Stomach (tissue), 9 donors: ENCODE data around the gene VPS39. TPM values are rescaled to one million over a fixed set of nuclear protein-coding genes. Genes with fewer than 3 reads are reported as not detected.

ENCODE experiments used
- DNase-seq, 2 donors: peaks; one replicate each; pipeline versions ENCODE4 v3.0.0 to v3.0.0-alpha.2; 2013 to 2019
- H3K27ac ChIP-seq, 5 donors: fragments of 200-600 bp in 4 of 5; sonication (generic) in 4 of 5; one replicate each; pipeline ENCODE4 v1.5.1; 2013 to 2019; ENCODE audit warnings: mild to moderate bottlenecking in 1 of 5, moderate library complexity in 1 of 5
- H3K27me3 ChIP-seq, 3 donors: fragments of 200-600 bp; sonication (generic); one replicate each; pipeline ENCODE4 v1.5.1; 2017 to 2019; ENCODE audit warnings: mixed run types in 1 of 3
- H3K36me3 ChIP-seq, 4 donors: fragments of 200-600 bp; sonication (generic); 1 replicate in 3 of 4; 2 replicates in 1 of 4; pipeline ENCODE4 v1.5.1; 2016 to 2019
- H3K4me1 ChIP-seq, 4 donors: fragments of 200-600 bp; sonication (generic); one replicate each; pipeline ENCODE4 v1.5.1; 2016 to 2019
- H3K4me3 ChIP-seq, 4 donors: fragments of 200-600 bp; sonication (generic) in 3 of 4; one replicate each; pipeline ENCODE4 v1.5.1; 2016 to 2019; ENCODE audit warnings: mild to moderate bottlenecking in 1 of 4
- H3K9me3 ChIP-seq, 4 donors: fragments of 200-600 bp; sonication (generic); one replicate each; pipeline ENCODE4 v1.5.1; 2016 to 2019
- EP300 ChIP-seq: sonication (generic); formaldehyde crosslinking; IDR thresholded peaks from one replicate; pipeline ENCODE4 v1.6.1; 2017; ENCODE audit warnings: antibody characterized with exemption
- POLR2A ChIP-seq, 4 donors: fragments of 450-650 bp; IDR thresholded peaks; one replicate each; pipeline ENCODE4 v1.6.1; 2016; ENCODE audit warnings: antibody characterized with exemption in 4 of 4, control low read depth in 2 of 4, mild to moderate bottlenecking in 1 of 4, moderate library complexity in 1 of 4
- POLR2AphosphoS5 ChIP-seq, 3 donors: sonication (generic); formaldehyde crosslinking; IDR thresholded peaks; one replicate each; pipeline ENCODE4 v1.6.1; 2016; ENCODE audit warnings: antibody characterized with exemption in 3 of 3
- WGBS, 5 donors: extraction: QIAGEN DNeasy Blood & Tissue Kit in 3 of 5; methylation state at CpG; one replicate each; pipeline versions ENCODE4 v1.1.5 to v1.1.7; 2013 to 2018; 5-methylcytosine and 5-hydroxymethylcytosine counted together
- intact Hi-C: fragments of 100-400 bp; cut with DNase I; formaldehyde crosslinking; loops from one replicate; pipeline ENCODE4 v1.15.1; 2023; ENCODE audit warnings: low total_unique reads
- polyA plus RNA-seq, 3 donors: library from polyadenylated mRNA; stranded (reverse); fragments of 200-250 nt; gene quantifications; one replicate each; pipeline ENCODE4 v1.2.3, GENCODE V29; 2013
- total RNA-seq, 5 donors: library from RNA; depleted of rRNA; stranded (reverse); fragments of >200 nt; gene quantifications; one replicate each; pipeline versions ENCODE4 v1.1.0 to v1.2.3, GENCODE V29; 2014 to 2016
- TF ChIP-seq, protein P1 (sequence below), 7 experiments: fragments of 450-650 bp in 4 of 7; fragments of 200-600 bp in 3 of 7; sonication (generic) in 3 of 7; IDR thresholded peaks; one replicate each; pipeline ENCODE4 v1.5.1; 2016 to 2019; ENCODE audit warnings: antibody characterized with exemption in 7 of 7, control low read depth in 2 of 7, mild to moderate bottlenecking in 1 of 7
- donor health status: healthy with polysubstance abuse.
- donor health status: Bipolar disorder and iron deficiency.
- donor health status: healthy.

VPS39 gene
- total and polyA plus RNA-seq, 8 donors: 22.2 to 635 (median 74.3) TPM

DNA sequence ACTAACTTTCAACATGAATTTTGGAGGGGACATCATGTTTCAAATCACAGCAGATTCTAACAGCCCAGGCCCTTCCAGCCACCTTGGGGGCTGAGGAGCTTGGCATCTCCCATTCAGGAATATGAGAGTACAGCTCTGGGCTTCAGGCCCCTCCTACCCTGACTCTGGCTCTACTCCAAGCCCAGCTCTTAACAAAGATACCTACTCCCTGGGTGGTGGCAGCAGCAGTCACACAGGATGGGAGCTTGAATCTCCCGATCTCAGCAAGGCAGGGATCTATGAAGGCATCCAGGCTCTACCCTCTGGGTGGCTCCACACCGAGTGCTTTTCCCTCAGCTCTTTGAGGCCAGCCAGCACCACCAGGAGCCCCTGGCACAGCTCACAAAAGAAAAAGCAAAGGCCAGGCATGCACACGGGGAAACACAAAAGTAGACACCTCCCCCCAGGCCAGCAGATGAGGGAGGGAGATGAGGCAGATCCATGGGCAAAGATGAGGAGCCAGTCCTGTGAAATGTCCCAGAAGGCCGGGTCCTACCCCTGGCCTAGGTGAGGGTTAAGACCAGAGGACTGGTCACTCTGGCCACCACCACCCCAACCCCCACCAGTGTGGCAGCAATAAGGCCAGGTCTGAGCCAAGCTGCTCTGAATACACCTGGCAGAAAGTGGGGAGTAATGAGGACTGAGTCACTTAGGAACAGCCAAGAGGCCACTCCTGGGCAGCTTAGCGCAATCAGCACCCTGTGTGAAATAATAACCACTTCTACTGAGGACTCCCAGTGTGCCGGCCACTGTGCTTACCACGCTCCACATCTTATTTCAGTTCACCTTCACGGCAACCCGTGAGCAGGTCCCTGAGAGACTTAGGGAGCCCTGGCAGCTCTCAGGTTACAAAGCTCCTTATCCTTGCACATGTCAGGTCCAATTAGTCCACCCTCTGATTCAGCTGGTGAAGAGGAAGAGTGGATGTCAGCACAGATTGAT, 76.0 kb downstream of the VPS39 start:
- intact Hi-C loops: no loop called here
- no peaks in the 10 kb centered on the region for H3K9me3 ChIP-seq
- 57 to 69% (median 58%) methylated on average over 9 of the region's 9 CpGs for WGBS, 5 donors
- no peaks in the 10 kb centered on the region for H3K4me1 ChIP-seq
- DNase-seq: peak in 1 of 2 donors; percentile 32
- peaks cover 0 to 29% (median 0%) of the 10 kb centered on the region in 3 donors for H3K27me3 ChIP-seq
- TF ChIP-seq EP300 (no peak), POLR2AphosphoS5 (IDR thresholded peaks at IDR 0.05) (no peak), POLR2A (IDR thresholded peaks at IDR 0.05) (no peak)
- TF ChIP-seq, protein P1, sequence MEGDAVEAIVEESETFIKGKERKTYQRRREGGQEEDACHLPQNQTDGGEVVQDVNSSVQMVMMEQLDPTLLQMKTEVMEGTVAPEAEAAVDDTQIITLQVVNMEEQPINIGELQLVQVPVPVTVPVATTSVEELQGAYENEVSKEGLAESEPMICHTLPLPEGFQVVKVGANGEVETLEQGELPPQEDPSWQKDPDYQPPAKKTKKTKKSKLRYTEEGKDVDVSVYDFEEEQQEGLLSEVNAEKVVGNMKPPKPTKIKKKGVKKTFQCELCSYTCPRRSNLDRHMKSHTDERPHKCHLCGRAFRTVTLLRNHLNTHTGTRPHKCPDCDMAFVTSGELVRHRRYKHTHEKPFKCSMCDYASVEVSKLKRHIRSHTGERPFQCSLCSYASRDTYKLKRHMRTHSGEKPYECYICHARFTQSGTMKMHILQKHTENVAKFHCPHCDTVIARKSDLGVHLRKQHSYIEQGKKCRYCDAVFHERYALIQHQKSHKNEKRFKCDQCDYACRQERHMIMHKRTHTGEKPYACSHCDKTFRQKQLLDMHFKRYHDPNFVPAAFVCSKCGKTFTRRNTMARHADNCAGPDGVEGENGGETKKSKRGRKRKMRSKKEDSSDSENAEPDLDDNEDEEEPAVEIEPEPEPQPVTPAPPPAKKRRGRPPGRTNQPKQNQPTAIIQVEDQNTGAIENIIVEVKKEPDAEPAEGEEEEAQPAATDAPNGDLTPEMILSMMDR (IDR thresholded peaks at IDR 0.05): no peak
- no peaks in the 10 kb centered on the region for H3K36me3 ChIP-seq
- H3K27ac ChIP-seq: no peak overlapping the region
- no peak overlapping the region for H3K4me3 ChIP-seq

DNA sequence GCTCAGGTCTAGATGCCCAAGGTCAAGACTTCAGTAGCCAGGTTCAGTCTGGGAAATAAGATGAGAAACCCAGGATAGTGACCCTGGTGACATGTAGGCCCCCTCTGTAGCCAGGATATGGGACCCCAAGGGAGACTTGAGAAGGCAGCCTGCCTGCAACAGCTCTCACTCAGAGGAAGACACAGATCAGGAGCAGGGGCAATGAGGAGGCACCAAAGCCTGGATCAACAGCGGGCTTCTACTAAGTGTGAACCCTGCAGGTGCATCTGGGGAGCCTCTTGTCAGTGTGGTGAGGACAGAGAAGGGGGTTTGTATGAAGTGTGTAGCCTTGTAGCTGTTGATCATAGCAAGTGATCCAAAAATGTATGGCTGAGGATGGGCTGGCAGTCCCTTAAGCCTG, 77.1 kb downstream of the VPS39 start:
- WGBS, 5 donors: 90 to 100% (median 96%) methylated on average over 1 of the region's 1 CpG
- TF ChIP-seq EP300: no peak
- TF ChIP-seq, protein P1 (IDR thresholded peaks at IDR 0.05): no peak
- TF ChIP-seq POLR2AphosphoS5 (IDR thresholded peaks at IDR 0.05): no peak
- TF ChIP-seq POLR2A (IDR thresholded peaks at IDR 0.05): no peak
- no peak for DNase-seq
- peaks cover 0 to 32% (median 0%) of the 10 kb centered on the region in 3 donors for H3K27me3 ChIP-seq
- H3K36me3 ChIP-seq: no peaks in the 10 kb centered on the region
- H3K27ac ChIP-seq: no peak overlapping the region
- H3K4me1 ChIP-seq: no peaks in the 10 kb centered on the region
- no peaks in the 10 kb centered on the region for H3K9me3 ChIP-seq
- no peak overlapping the region for H3K4me3 ChIP-seq
- intact Hi-C loops: no loop called here

GRCh38 chr15:42130246-42130986, 77.7 kb downstream of the VPS39 start:
- no peak for DNase-seq
- intact Hi-C loops: no loop called here
- H3K27ac ChIP-seq: no peak overlapping the region

GRCh38 chr15:42129364-42129763, 78.7 kb downstream of the VPS39 start:
- H3K4me3 ChIP-seq: no peak overlapping the region
- intact Hi-C loops: no loop called here

More at GRCh38 chr15:42130246-42130986, 77.7 kb downstream of the VPS39 start:
- H3K27me3 ChIP-seq: peaks cover 0 to 32% (median 0%) of the 10 kb centered on the region in 3 donors
- no peaks in the 10 kb centered on the region for H3K4me1 ChIP-seq
- no peaks in the 10 kb centered on the region for H3K36me3 ChIP-seq
- no peak for TF ChIP-seq POLR2A (IDR thresholded peaks at IDR 0.05)
- no peak for TF ChIP-seq POLR2AphosphoS5 (IDR thresholded peaks at IDR 0.05)
- TF ChIP-seq EP300: no peak
- TF ChIP-seq, protein P1 (IDR thresholded peaks at IDR 0.05): no peak
- WGBS, 5 donors: 68 to 80% (median 74%) methylated on average over 8 of the region's 8 CpGs
- no peak overlapping the region for H3K4me3 ChIP-seq
- no peaks in the 10 kb centered on the region for H3K9me3 ChIP-seq

More at GRCh38 chr15:42129364-42129763, 78.7 kb downstream of the VPS39 start:
- Histone ChIP-seq H3K27me3 (peaks cover 0 to 32% (median 0%) of the 10 kb centered on the region in 3 donors), H3K27ac (no peak overlapping the region), H3K9me3 (no peaks in the 10 kb centered on the region), H3K4me1 (no peaks in the 10 kb centered on the region), H3K36me3 (no peaks in the 10 kb centered on the region)
- no peak for DNase-seq
- no peak for TF ChIP-seq EP300
- TF ChIP-seq, protein P1 (IDR thresholded peaks at IDR 0.05): no peak
- no peak for TF ChIP-seq POLR2AphosphoS5 (IDR thresholded peaks at IDR 0.05)
- no peak for TF ChIP-seq POLR2A (IDR thresholded peaks at IDR 0.05)
- 77 to 83% (median 81%) methylated on average over 2 of the region's 2 CpGs for WGBS, 5 donors
